Common myeloid progenitor, CD34-positive (primary cell): Measurements from ENCODE around the gene SERPINB8.

Experiments used
- CTCF ChIA-PET: fragments of 350-600 bp; sonication (Branson Sonifier 250); formaldehyde crosslinking; loops from one replicate; lab custom pipeline; 2021; ENCODE audit warnings: antibody characterized with exemption; lab: Charles Lee
- POLR2A ChIA-PET: fragments of 350-600 bp; sonication (Branson Sonifier 250); formaldehyde crosslinking; loops from one replicate; lab custom pipeline; 2021; ENCODE audit warnings: antibody characterized with exemption; lab: Charles Lee
- DNase-seq, 3 donors: peaks; one replicate each; pipeline versions ENCODE4 v3.0.0 to v3.0.0-alpha.2; 2013
- H3K27ac ChIP-seq, 2 experiments: 1 replicate in 1 of 2; 2 replicates in 1 of 2; pipeline ENCODE4 v1.7.0; 2013; ENCODE audit warnings: inconsistent platforms in 2 of 2, low read length in 2 of 2, mild to moderate bottlenecking in 2 of 2, low read depth in 1 of 2, moderate library complexity in 1 of 2; ENCODE audit not compliant: severe bottlenecking in 2 of 2, insufficient read depth in 1 of 2, poor library complexity in 1 of 2
- H3K27me3 ChIP-seq, 5 experiments: replicated peaks in 2 of 5; 1 replicate in 3 of 5; 2 replicates in 2 of 5; pipeline versions ENCODE4 v1.6.1 to v1.7.0; 2013; ENCODE audit warnings: low read length in 4 of 5, mild to moderate bottlenecking in 2 of 5, moderate library complexity in 2 of 5, inconsistent platforms in 1 of 5; ENCODE audit not compliant: insufficient read depth in 5 of 5, control insufficient read depth in 4 of 5
- H3K36me3 ChIP-seq, 4 experiments: 1 replicate in 2 of 4; 2 replicates in 2 of 4; pipeline versions ENCODE4 v1.6.1 to v1.7.0; 2013; ENCODE audit warnings: low read length in 3 of 4, control low read depth in 1 of 4, mild to moderate bottlenecking in 1 of 4; ENCODE audit not compliant: control insufficient read depth in 4 of 4, insufficient read depth in 4 of 4
- H3K4me1 ChIP-seq, 4 experiments: 1 replicate in 3 of 4; 2 replicates in 1 of 4; pipeline versions ENCODE4 v1.6.1 to v1.7.1; 2013; ENCODE audit warnings: low read length in 3 of 4, mild to moderate bottlenecking in 3 of 4, control low read depth in 1 of 4, inconsistent platforms in 1 of 4, moderate library complexity in 1 of 4; ENCODE audit not compliant: control insufficient read depth in 4 of 4, insufficient read depth in 4 of 4; ENCODE audit errors: control extremely low read depth in 1 of 4
- H3K4me3 ChIP-seq, 7 experiments: 1 replicate in 4 of 7; 2 replicates in 3 of 7; pipeline versions ENCODE4 v1.5.1 to v1.7.0; 2013; ENCODE audit warnings: mild to moderate bottlenecking in 7 of 7, low read length in 6 of 7, moderate library complexity in 6 of 7, inconsistent platforms in 2 of 7, low read depth in 2 of 7, control low read depth in 1 of 7; ENCODE audit not compliant: insufficient read depth in 4 of 7, control insufficient read depth in 1 of 7; ENCODE audit errors: extremely low read depth in 1 of 7
- H3K9me3 ChIP-seq, 5 experiments: 1 replicate in 4 of 5; 2 replicates in 1 of 5; pipeline versions ENCODE4 v1.6.1 to v1.7.1; 2013; ENCODE audit warnings: low read length in 4 of 5, mild to moderate bottlenecking in 2 of 5, inconsistent platforms in 1 of 5, low read depth in 1 of 5, moderate library complexity in 1 of 5; ENCODE audit not compliant: control insufficient read depth in 4 of 5, insufficient read depth in 2 of 5; ENCODE audit errors: control extremely low read depth in 1 of 5
- WGBS: methylation state at CpG from one replicate; pipeline ENCODE4 v1.1.5; 2013; ENCODE audit not compliant: insufficient coverage; 5-methylcytosine and 5-hydroxymethylcytosine counted together

The SERPINB8 gene

GRCh38 chr18:63964908-63965307 is 5.0 kb upstream of the SERPINB8 start:
- H3K36me3 ChIP-seq: no peaks in the 10 kb centered on the region
- POLR2A ChIA-PET: no interaction called here
- no peak overlapping the region for H3K27ac ChIP-seq
- H3K4me3 ChIP-seq: no peak overlapping the region
- peaks cover 3 to 7% (median 6%) of the 10 kb centered on the region in 4 experiments for H3K4me1 ChIP-seq
- no peak for DNase-seq
- CTCF ChIA-PET: interaction anchor here (1.3 to 7.8 kb wide), 6 partner anchors 11 to 445 kb away, joined by 4 to 45 read pairs (median 28); no protein-coding TSS in a partner anchor
- H3K9me3 ChIP-seq: no peaks in the 10 kb centered on the region
- peaks cover 0 to 11% (median 0%) of the 10 kb centered on the region in 5 experiments for H3K27me3 ChIP-seq

- peaks cover 3 to 16% (median 12%) of the 10 kb centered on the region in 4 experiments for H3K4me1 ChIP-seq
These were observed 4.1 kb upstream of the SERPINB8 start for GRCh38 chr18:63965716-63966330.

DNA sequence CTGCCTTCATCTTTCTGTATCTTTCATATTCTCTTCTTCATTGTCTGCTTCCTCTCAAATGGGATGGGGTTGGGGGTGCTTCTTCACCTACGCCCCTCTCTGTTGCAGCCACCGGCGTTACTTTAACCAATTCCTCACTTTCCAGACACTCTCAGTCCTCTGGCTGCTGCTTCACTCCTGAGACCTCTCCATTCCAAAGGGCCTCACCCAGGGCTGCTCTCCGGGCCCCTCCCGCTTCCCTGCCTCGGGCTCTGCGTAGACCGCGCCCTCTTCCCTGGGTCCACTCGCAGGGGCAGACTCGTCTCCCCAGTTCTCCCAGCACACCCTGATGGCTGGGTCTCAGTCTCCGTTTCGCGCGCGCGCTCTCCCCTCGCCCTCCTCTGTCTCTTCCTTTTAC is 926 bp downstream of the SERPINB8 start:
- H3K27me3 ChIP-seq: peaks cover 0 to 9% (median 0%) of the 10 kb centered on the region in 5 experiments
- H3K27ac ChIP-seq: peak overlapping the region in 1 of 2 experiments; percentile 54
- DNase-seq: no peak
- no peaks in the 10 kb centered on the region for H3K9me3 ChIP-seq
- H3K4me3 ChIP-seq: peak overlapping the region; percentile 68 to 90 (median 83)
- no peaks in the 10 kb centered on the region for H3K36me3 ChIP-seq
- peaks cover 6 to 41% (median 32%) of the 10 kb centered on the region in 4 experiments for H3K4me1 ChIP-seq
- POLR2A ChIA-PET: no interaction called here
- CTCF ChIA-PET: interaction anchor here (1.0 kb wide), 1 partner anchor 34 kb away, joined by 3 read pairs; no protein-coding TSS in a partner anchor
- 37% methylated on average over 17 of the region's 18 CpGs for WGBS

More at GRCh38 chr18:63965716-63966330, 4.1 kb upstream of the SERPINB8 start:
- Histone ChIP-seq H3K4me3 (no peak overlapping the region), H3K9me3 (no peaks in the 10 kb centered on the region), H3K27ac (no peak overlapping the region), H3K36me3 (no peaks in the 10 kb centered on the region), H3K27me3 (peaks cover 0 to 11% (median 0%) of the 10 kb centered on the region in 5 experiments)
- CTCF ChIA-PET: interaction anchor here (3.8 to 7.8 kb wide), 3 partner anchors 12 to 29 kb away, joined by 25 to 42 read pairs (median 32); no protein-coding TSS in a partner anchor
- WGBS: 50% methylated on average over 2 of the region's 5 CpGs
- no peak for DNase-seq
- POLR2A ChIA-PET: no interaction called here

GRCh38 chr18:63971320-63972001 is 1.6 kb downstream of the SERPINB8 start:
- peak; percentile 61 to 78 (median 71) for DNase-seq
- POLR2A ChIA-PET: no interaction called here
- Histone ChIP-seq H3K27me3 (peaks cover 0 to 6% (median 0%) of the 10 kb centered on the region in 5 experiments), H3K4me1 (peaks cover 7 to 46% (median 35%) of the 10 kb centered on the region in 4 experiments), H3K27ac (no peak overlapping the region), H3K36me3 (no peaks in the 10 kb centered on the region), H3K9me3 (no peaks in the 10 kb centered on the region), H3K4me3 (peak overlapping the region in 6 of 7 experiments; percentile 48 to 90 (median 84))
- CTCF ChIA-PET: no interaction called here
- WGBS: 43% methylated on average over 9 of the region's 13 CpGs

DNA sequence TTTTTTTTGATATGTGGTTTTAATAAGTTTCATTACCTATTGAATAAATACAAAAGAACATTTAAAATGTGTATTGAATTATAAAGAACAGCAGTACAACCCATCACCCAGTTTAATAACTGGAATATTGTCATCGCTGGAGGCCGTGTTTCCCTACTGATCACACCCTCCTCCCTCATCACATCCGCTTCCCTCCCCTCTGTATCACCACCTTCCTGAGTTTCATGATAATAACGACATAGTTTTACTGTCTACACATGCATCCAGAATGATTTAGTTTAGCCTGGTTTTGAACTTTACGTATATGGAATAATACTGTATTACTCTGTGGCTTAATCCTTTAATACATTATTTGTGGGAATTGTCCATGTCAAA is 2.1 kb downstream of the SERPINB8 start:
- POLR2A ChIA-PET: no interaction called here
- Histone ChIP-seq H3K4me3 (peak overlapping the region in 2 of 7 experiments; percentile 83 to 86), H3K36me3 (no peaks in the 10 kb centered on the region), H3K27ac (no peak overlapping the region), H3K9me3 (no peaks in the 10 kb centered on the region), H3K4me1 (peaks cover 7 to 51% (median 37%) of the 10 kb centered on the region in 4 experiments), H3K27me3 (peaks cover 0 to 6% (median 0%) of the 10 kb centered on the region in 5 experiments)
- DNase-seq: no peak
- CTCF ChIA-PET: no interaction called here
- WGBS: 27% methylated on average over 3 of the region's 5 CpGs

DNA sequence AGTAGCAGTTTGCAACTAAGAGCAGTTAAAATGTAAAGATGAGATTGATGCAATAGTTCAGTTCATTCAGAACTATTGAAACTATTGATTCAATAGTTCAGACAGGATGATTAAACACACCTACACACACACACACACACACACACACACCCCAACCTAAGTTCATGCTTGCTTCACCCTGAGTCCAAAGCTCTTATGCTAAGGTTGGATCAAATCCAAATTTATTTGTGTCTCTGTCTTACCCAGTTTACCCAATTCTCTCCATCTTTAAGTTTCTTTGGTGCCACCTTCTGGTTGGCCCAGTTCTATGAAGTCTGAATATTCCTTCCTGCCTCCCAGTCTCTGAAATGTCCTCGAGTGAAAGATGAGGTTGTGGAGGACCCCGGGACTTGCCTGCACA is 5.1 kb downstream of the SERPINB8 start:
- POLR2A ChIA-PET: no interaction called here
- H3K27me3 ChIP-seq: no peaks in the 10 kb centered on the region
- H3K27ac ChIP-seq: no peak overlapping the region
- CTCF ChIA-PET: interaction anchor here (1.2 to 5.9 kb wide), 6 partner anchors 8 to 39 kb away, joined by 3 to 45 read pairs (median 6); no protein-coding TSS in a partner anchor
- H3K4me1 ChIP-seq: peaks cover 6 to 48% (median 32%) of the 10 kb centered on the region in 4 experiments
- no peaks in the 10 kb centered on the region for H3K9me3 ChIP-seq
- H3K4me3 ChIP-seq: peak overlapping the region in 1 of 7 experiments; percentile 9
- no CpG with 5 or more reads among the region's 2 CpGs for WGBS
- no peak for DNase-seq
- no peaks in the 10 kb centered on the region for H3K36me3 ChIP-seq
